Measurements from ENCODE around the gene NOC3L. TPM values are rescaled to one million over a fixed set of nuclear protein-coding genes. Genes with fewer than 3 reads are reported as not detected.

NOC3L gene
- total and polyA plus RNA-seq, 8 donors, result 0.58 to 28.5 (median 6.4) TPM

- WGBS, 5 donors, result 62 to 88% (median 79%) methylated on average over 3 of the region's 3 CpGs
- intact Hi-C loops (cut with DNase I; ENCODE audit: low total_unique reads), result no loop called here
- Histone ChIP-seq H3K27me3 (no peaks in the 10 kb centered on the region), H3K9me3 (no peaks in the 10 kb centered on the region), H3K4me3 (no peak overlapping the region), H3K36me3 (peaks cover 7 to 92% (median 89%) of the 10 kb centered on the region in 4 donors), H3K27ac (no peak overlapping the region), H3K4me1 (no peaks in the 10 kb centered on the region)
- TF ChIP-seq EP300 (IDR thresholded peaks at IDR 0.05) (no peak), POLR2AphosphoS5 (IDR thresholded peaks at IDR 0.05) (no peak), POLR2A (IDR thresholded peaks at IDR 0.05) (no peak), CTCF (IDR thresholded peaks at IDR 0.05) (no peak)
- DNase-seq, result no peak
Observed at GRCh38 chr10:94349327-94349726, 13.4 kb downstream of the NOC3L start.

GRCh38 chr10:94344522-94345122 is 18.1 kb downstream of the NOC3L start:
- Histone ChIP-seq H3K27me3 (no peaks in the 10 kb centered on the region), H3K4me1 (no peaks in the 10 kb centered on the region), H3K9me3 (no peaks in the 10 kb centered on the region), H3K27ac (no peak overlapping the region), H3K4me3 (no peak overlapping the region), H3K36me3 (peaks cover 5 to 93% (median 89%) of the 10 kb centered on the region in 4 donors)
- TF ChIP-seq POLR2A (IDR thresholded peaks at IDR 0.05) (no peak), EP300 (IDR thresholded peaks at IDR 0.05) (no peak), CTCF (IDR thresholded peaks at IDR 0.05) (no peak), POLR2AphosphoS5 (IDR thresholded peaks at IDR 0.05) (no peak)
- 83 to 91% (median 89%) methylated on average over 6 of the region's 6 CpGs for WGBS, 5 donors
- intact Hi-C loops (cut with DNase I; ENCODE audit: low total_unique reads), result no loop called here
- no peak for DNase-seq

GRCh38 chr10:94343151-94343550 is 19.6 kb downstream of the NOC3L start:
- intact Hi-C loops (cut with DNase I; ENCODE audit: low total_unique reads), result no loop called here
- Histone ChIP-seq H3K27me3 (no peaks in the 10 kb centered on the region), H3K4me3 (no peak overlapping the region), H3K27ac (no peak overlapping the region), H3K4me1 (no peaks in the 10 kb centered on the region), H3K36me3 (peaks cover 6 to 93% (median 89%) of the 10 kb centered on the region in 4 donors), H3K9me3 (no peaks in the 10 kb centered on the region)
- no peak for DNase-seq
- WGBS, 5 donors, result 84 to 93% (median 90%) methylated on average over 3 of the region's 3 CpGs
- TF ChIP-seq EP300 (IDR thresholded peaks at IDR 0.05), result no peak
- TF ChIP-seq CTCF (IDR thresholded peaks at IDR 0.05), result no peak
- no peak for TF ChIP-seq POLR2A (IDR thresholded peaks at IDR 0.05)
- TF ChIP-seq POLR2AphosphoS5 (IDR thresholded peaks at IDR 0.05), result no peak

- H3K27ac ChIP-seq, result no peak overlapping the region
- H3K9me3 ChIP-seq, result no peaks in the 10 kb centered on the region
- intact Hi-C loops (cut with DNase I; ENCODE audit: low total_unique reads), result no loop called here
- no peak overlapping the region for H3K4me3 ChIP-seq
- H3K36me3 ChIP-seq, result peaks cover 31 to 99% (median 98%) of the 10 kb centered on the region in 4 donors
- no peaks in the 10 kb centered on the region for H3K27me3 ChIP-seq
- 90 to 97% (median 96%) methylated on average over 3 of the region's 3 CpGs for WGBS, 5 donors
- no peak for DNase-seq
- no peaks in the 10 kb centered on the region for H3K4me1 ChIP-seq
- TF ChIP-seq EP300 (IDR thresholded peaks at IDR 0.05) (no peak), CTCF (IDR thresholded peaks at IDR 0.05) (no peak), POLR2AphosphoS5 (IDR thresholded peaks at IDR 0.05) (no peak), POLR2A (IDR thresholded peaks at IDR 0.05) (no peak)
Observed at GRCh38 chr10:94334857-94335256, 27.9 kb downstream of the NOC3L start.

Data from stomach (tissue), 9 donors.